Transverse colon (tissue), 3 donors: ENCODE measurements around the gene LRBA.

Source experiments
- EP300 ChIP-seq: sonication (generic); formaldehyde crosslinking; IDR thresholded peaks from one replicate; pipeline ENCODE4 v1.6.1; 2017; ENCODE audit warnings: antibody characterized with exemption, low read depth
- TF ChIP-seq, protein P1 (sequence below), 5 experiments: fragments of 200-600 bp in 3 of 5; fragments of 450-650 bp in 2 of 5; sonication (generic) in 3 of 5; IDR thresholded peaks; 1 replicate in 2 of 5; 2 replicates in 3 of 5; pipeline ENCODE4 v1.5.1; 2016 to 2017; ENCODE audit warnings: antibody characterized with exemption in 5 of 5, inconsistent platforms in 3 of 5, mild to moderate bottlenecking in 2 of 5, moderate library complexity in 1 of 5

DNA sequence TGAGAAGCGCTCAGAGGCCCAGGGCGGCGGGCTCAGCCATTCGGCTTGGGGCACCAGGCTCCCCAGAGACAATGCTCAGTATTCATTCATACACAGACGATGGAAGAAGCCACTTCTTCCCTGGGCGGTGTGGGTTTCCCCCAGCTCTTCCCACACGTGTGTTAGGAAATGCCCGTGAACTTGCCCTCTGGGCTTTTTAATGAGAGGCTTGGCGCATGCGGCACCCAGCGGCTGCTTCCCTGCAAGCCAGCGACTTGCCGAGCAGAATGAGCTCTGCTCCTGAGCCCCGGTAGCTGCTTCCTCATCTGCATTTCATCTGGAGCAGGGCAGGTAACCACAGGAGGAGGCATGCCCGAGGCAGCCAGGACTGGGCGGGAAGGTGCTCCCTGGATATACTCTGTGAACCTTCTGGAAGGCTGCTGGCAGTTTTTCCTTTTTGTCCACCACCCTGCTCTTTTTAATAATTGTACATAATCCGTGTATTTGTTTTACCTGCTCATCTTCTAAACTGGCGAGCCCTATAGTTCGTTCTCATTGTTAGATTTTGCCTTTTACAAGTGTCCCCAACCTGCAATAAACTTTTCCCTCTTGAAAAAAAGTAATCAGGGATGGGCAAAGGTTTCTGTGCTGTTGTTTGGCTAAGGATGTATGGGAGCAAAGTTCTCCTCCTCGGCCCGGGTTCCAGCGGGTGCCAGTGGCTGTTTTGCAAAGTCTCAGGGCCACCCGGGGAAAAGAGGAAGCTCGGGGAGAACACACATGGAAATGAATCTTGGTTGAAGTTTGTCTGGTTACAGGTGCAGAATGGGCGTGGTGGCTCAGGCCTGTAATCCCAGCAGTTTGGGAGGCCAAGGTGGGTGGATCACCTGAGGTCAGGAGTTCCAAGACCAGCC is 758.0 kb downstream of the LRBA start:
- TF ChIP-seq, protein P1, sequence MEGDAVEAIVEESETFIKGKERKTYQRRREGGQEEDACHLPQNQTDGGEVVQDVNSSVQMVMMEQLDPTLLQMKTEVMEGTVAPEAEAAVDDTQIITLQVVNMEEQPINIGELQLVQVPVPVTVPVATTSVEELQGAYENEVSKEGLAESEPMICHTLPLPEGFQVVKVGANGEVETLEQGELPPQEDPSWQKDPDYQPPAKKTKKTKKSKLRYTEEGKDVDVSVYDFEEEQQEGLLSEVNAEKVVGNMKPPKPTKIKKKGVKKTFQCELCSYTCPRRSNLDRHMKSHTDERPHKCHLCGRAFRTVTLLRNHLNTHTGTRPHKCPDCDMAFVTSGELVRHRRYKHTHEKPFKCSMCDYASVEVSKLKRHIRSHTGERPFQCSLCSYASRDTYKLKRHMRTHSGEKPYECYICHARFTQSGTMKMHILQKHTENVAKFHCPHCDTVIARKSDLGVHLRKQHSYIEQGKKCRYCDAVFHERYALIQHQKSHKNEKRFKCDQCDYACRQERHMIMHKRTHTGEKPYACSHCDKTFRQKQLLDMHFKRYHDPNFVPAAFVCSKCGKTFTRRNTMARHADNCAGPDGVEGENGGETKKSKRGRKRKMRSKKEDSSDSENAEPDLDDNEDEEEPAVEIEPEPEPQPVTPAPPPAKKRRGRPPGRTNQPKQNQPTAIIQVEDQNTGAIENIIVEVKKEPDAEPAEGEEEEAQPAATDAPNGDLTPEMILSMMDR (IDR thresholded peaks at IDR 0.05) = no peak
- no peak for TF ChIP-seq EP300
